GM21529 (cell line): Measurements from ENCODE around the gene MAP3K19.
"Not testable (repeated sequence)": the region's sequence is repeated elsewhere in the genome, so short reads cannot be mapped to it uniquely, and the experiment has no call there.

Source experiments
- ATAC-seq: cut with Tn5 transposase; IDR thresholded peaks from one replicate; pipeline ENCODE4 v1.9.1; 2021; ENCODE audit not compliant: unreplicated experiment

MAP3K19 gene, protein sequence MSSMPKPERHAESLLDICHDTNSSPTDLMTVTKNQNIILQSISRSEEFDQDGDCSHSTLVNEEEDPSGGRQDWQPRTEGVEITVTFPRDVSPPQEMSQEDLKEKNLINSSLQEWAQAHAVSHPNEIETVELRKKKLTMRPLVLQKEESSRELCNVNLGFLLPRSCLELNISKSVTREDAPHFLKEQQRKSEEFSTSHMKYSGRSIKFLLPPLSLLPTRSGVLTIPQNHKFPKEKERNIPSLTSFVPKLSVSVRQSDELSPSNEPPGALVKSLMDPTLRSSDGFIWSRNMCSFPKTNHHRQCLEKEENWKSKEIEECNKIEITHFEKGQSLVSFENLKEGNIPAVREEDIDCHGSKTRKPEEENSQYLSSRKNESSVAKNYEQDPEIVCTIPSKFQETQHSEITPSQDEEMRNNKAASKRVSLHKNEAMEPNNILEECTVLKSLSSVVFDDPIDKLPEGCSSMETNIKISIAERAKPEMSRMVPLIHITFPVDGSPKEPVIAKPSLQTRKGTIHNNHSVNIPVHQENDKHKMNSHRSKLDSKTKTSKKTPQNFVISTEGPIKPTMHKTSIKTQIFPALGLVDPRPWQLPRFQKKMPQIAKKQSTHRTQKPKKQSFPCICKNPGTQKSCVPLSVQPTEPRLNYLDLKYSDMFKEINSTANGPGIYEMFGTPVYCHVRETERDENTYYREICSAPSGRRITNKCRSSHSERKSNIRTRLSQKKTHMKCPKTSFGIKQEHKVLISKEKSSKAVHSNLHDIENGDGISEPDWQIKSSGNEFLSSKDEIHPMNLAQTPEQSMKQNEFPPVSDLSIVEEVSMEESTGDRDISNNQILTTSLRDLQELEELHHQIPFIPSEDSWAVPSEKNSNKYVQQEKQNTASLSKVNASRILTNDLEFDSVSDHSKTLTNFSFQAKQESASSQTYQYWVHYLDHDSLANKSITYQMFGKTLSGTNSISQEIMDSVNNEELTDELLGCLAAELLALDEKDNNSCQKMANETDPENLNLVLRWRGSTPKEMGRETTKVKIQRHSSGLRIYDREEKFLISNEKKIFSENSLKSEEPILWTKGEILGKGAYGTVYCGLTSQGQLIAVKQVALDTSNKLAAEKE (N-terminal part only)

DNA sequence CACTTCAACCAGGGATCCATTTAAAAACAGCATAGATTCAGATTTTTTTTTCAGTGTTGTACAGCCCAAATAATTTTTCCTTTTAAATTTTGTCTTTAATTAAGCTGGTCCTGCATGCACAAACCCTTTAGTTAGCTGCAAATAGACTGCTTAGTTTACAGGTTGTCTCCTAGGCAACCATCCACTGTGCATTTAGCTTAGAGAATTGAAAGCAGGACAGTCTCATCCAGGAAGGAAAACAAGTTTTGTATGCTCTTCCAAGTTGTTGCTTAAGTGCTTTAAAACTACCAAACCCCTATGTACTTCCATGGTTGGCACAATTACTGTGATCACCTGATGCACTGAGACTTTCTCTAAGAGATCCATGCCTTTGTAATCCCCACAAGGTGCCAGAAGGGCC is at the start of gene MAP3K19:
Gene MAP3K19 (minus strand): TSS at position 148 of the 400 bp plus-strand sequence. CDS start 22,800 bp downstream, outside the sequence.
- no peak for ATAC-seq

- no peak for ATAC-seq
These were observed 49.6 kb upstream of the MAP3K19 start for GRCh38 chr2:135096665-135097446.

DNA sequence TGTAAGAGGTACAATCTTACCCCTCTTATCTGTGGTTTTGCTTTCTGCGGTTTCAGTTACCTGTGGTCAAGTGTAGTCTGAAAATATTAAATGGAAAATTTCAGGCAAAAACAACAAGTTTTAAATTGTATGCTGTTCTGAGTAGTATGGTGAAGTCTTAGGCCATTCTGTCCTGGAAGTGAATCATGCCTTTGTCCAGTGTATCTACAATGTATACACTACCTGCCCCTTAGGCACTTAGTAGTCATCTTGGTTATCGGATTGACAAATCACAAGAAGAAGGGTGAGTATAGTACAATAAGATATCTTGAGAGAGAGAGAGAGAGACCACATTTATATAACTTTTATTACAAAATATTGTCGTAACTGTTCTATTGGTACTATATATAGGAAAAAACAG is 48.3 kb upstream of the MAP3K19 start:
- no peak for ATAC-seq

DNA sequence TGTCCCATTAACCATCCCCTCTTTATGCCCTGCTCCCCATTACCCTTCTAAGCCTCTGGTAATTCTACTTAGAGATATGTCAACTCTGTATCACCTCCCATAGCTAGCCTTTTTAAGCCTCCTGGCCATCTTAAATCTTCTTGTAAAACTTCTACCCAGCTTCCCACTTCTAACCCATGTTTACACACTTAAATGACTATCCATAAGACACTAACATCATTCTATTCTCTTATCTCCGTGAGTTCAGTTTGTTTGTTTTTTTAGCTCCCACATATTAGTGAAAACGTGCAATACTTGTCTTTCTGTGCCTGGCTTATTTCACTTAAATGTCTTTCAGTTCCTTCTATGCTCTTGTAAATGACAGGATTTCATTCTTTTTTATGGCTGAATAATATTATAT is 47.3 kb upstream of the MAP3K19 start:
- ATAC-seq, result no peak

DNA sequence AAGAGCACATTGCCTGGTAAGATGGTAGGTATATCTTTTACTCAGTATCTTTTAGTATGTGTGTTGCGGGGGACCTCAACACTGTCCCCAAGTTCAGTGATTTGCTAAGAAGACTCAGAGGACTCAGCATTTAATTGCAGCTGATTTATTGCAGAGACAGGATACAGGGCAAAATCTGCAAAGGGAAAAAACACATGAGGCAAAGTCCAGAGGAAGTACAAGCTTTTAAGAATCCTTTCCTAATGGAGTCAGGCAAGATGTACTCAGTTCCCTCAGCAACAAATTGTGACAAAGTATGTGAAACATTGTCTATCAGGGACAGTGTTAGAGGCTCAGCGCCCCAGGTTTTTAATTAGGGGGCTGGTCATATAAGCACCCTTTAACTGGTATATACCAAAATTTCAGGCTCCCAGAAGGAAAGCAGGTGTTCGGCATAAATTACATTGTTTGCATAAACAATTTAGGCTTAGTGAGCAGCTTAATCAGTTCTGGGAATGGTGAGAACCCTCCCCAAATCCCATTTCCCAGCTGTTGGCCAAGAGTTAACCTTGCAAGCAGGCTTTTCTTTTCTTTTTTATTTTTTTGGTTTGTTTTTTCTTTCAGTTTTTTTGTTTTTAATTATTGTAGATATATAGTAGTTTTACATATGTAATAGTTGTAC is 46.6 kb upstream of the MAP3K19 start:
- no peak for ATAC-seq

DNA sequence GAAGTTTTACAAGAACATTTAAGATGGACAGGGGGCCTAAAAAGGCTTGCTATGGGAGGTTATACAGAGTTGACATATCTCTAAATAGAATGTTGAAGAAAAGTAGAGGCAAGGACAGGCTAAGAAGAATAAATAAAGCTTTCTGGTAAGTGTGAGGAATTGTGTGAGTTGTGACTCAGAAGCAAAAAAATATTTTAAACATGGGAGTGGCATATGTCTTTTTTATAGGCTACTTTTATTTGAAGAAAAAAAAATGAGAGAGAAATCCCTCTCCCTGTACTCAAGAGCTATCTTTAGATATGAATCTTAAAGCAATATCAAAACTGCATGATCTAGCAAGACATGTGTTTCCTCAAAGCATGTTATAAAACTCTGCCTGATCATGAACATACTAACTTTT is 45.9 kb upstream of the MAP3K19 start:
- no peak for ATAC-seq

GRCh38 chr2:135091681-135092080 is 44.4 kb upstream of the MAP3K19 start:
- ATAC-seq, result no peak

- ATAC-seq, result not testable (repeated sequence)
These were observed 42.4 kb upstream of the MAP3K19 start for GRCh38 chr2:135089597-135089996.

DNA sequence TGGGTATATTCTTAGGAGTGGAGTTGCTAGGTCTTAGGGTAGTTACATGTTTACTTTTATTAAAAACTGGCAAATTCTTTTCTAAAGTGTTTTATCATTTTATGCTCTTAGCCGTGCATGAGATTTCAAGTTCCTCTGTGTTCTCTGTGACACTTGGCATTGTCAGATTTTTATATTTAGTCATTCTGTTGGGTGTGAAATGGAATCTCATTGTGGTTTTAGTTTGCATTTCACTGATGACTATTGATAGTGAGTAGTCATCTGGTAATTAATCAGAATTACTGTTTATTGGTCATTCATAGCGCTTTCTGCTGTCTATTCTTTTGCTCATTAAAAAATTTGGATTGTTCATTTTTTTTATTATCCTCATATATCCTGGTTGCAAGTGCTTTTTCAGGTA is 39.0 kb upstream of the MAP3K19 start:
- no peak for ATAC-seq

DNA sequence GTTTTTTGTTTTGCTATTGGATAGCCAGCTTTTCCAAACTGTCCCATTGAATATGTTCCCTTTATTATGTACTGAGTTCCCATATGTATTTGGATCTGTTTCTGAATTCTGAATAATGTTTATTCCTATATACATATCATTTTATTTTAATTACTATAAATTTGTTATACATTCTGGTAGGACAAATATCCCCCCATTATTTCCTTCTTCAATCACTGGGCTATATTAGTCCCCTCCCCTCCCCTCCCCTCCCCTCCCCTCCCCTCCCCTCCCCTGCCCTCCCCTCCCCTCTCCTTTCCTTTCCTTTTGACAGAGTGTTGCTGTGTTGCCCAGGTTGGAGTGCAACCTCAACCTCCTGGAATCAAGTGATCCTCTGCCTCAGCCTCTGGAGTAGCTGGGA is 31.2 kb upstream of the MAP3K19 start:
- ATAC-seq, result no peak

- no peak for ATAC-seq
These were observed 29.3 kb upstream of the MAP3K19 start for GRCh38 chr2:135076556-135076955.

- no peak for ATAC-seq
These were observed 27.0 kb upstream of the MAP3K19 start for GRCh38 chr2:135074216-135074615.

DNA sequence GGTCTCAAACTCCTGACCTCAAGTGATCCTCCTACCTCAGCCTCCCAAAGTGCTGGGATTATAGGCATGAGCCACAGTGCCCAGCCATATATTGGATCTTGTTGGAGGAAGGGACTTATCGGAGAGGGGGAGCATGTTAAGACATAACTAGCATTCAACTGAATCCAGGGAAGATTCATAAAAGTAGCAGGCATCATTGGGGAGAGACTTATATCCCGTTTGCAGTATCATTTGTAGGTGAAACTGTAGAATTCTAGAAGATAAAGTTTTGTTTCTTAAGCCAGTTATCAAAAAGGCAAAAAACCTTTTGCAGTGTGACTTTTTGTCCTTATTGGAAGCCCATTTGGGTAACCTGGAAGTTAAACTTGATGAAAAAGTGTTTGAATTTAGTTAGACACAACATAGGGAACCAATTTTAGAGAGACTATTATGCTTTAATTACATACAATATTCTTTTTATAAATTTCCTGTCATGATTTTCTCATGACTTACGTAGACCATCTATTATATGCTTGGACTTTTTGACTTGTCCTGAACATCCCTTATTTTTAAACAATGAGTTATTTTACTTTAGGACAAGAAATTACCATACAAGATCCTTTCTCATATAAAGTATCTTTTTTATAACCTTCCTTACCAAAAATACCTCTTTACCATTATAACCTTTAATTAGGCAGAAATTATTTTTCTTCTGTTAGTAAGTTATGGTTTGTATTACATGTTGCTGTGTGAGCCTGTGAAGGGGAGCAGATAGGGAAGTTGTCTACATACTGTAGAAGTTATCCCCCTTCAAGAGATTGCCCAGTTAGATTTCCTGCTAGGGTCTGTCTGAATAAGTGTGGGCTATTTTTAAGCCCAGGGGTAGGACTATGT is 25.1 kb upstream of the MAP3K19 start:
- no peak for ATAC-seq

GRCh38 chr2:135066710-135067109 is 19.5 kb upstream of the MAP3K19 start:
- no peak for ATAC-seq

DNA sequence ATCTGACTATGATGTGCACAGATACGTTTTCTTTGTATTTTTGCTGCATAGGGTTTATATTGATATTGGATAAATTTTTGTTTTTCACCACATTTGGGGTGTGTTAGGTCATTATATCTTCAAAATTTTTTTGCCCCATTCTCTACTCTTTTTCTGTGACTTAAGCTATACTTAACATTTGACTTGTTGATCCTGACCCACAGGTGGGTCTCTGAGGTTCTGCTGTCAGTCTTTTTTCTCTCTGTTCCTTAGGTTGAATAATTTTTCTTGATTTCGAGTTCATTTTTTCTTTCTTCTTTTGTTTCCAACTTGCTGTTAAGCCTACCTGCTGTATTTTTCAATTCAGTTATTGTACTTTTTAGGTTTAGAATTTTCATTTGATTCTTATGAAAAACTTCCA is 16.9 kb upstream of the MAP3K19 start:
- ATAC-seq, result no peak

- no peak for ATAC-seq
These were observed 16.0 kb upstream of the MAP3K19 start for GRCh38 chr2:135063210-135063609.

- ATAC-seq, result no peak
These were observed 12.3 kb upstream of the MAP3K19 start for GRCh38 chr2:135059577-135059976.

DNA sequence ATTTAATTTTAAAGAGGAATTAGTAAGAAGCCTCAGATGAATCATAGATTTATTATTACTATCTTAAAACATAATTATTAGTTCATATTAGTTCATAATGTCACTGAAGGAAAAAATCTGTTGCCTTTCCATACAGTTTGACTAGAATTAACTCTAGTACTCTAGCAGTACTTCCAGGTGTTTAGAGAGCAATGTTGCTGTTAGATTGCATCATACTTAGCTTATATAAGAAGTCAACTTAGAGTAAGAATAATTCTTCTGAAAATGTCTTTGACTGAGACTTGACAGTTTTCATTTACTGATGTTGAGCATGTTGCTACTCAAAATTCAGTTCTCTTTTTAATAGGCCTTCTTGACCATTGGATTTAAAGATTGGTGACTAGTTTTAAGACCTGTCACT is 9.5 kb upstream of the MAP3K19 start:
- no peak for ATAC-seq

DNA sequence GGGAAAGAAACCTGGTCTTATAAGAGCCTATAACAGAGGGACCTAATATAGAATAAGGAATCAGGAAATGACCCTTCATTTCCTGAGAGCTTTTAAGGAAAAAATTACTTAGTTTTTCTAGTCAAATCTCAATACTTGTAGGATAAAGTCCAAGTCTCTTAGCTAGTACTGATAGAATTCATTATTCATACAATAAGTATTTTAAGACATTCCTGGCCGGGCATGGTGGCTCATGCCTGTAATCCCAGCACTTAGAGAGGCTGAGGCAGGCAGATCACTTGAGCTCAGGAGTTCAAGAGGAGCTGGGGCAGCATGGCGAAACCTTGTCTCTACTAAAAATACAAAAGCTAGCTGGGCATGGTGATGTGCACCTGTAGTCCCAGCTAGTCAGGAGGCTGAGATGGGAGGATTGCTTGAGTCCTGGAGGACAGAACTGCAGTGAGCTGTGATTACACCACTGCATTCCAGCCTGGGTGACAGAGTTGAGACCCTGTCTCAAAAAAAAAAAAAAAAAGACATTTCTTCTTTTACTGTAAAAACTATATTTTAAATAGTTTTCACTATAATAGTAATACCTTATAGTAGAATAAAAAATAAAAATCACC is 8.0 kb upstream of the MAP3K19 start:
- ATAC-seq, result no peak
